Activated naive CD4-positive, alpha-beta T cell treated with anti-CD3 and anti-CD28 coated beads, Interleukin-2, amount 50 U/mL, for 24 hours (primary cell): Measurements from ENCODE around the gene AP3S2.

Source experiments
- H3K27ac Mint-ChIP-seq: one replicate; pipeline ENCODE4 v1.8.0; 2021; ENCODE audit warnings: mild to moderate bottlenecking, mixed read lengths
- H3K27me3 Mint-ChIP-seq: one replicate; pipeline ENCODE4 v1.8.0; 2021; ENCODE audit warnings: mixed read lengths
- H3K36me3 Mint-ChIP-seq: one replicate; pipeline ENCODE4 v1.8.0; 2021; ENCODE audit warnings: mixed read lengths
- H3K4me1 Mint-ChIP-seq: one replicate; pipeline ENCODE4 v1.8.0; 2021; ENCODE audit warnings: mixed read lengths
- H3K4me3 Mint-ChIP-seq: one replicate; pipeline ENCODE4 v1.8.0; 2021; ENCODE audit warnings: mild to moderate bottlenecking, mixed read lengths
- H3K9me3 Mint-ChIP-seq: one replicate; pipeline ENCODE4 v1.8.0; 2021; ENCODE audit warnings: mixed read lengths

Gene AP3S2

GRCh38 chr15:89822951-89823711, 70.7 kb downstream of the AP3S2 start:
- no peak overlapping the region for H3K27ac Mint-ChIP-seq
- peaks cover 10% of the 10 kb centered on the region for H3K27me3 Mint-ChIP-seq
- no peak overlapping the region for H3K4me3 Mint-ChIP-seq
- H3K36me3 Mint-ChIP-seq: no peaks in the 10 kb centered on the region
- no peaks in the 10 kb centered on the region for H3K4me1 Mint-ChIP-seq
- H3K9me3 Mint-ChIP-seq: no peaks in the 10 kb centered on the region

- no peak overlapping the region for H3K4me3 Mint-ChIP-seq
- no peak overlapping the region for H3K27ac Mint-ChIP-seq
- H3K27me3 Mint-ChIP-seq: peaks cover 12% of the 10 kb centered on the region
- H3K36me3 Mint-ChIP-seq: no peaks in the 10 kb centered on the region
- no peaks in the 10 kb centered on the region for H3K9me3 Mint-ChIP-seq
- no peaks in the 10 kb centered on the region for H3K4me1 Mint-ChIP-seq
Observed at GRCh38 chr15:89822611-89822950, 71.2 kb downstream of the AP3S2 start.

- H3K27me3 Mint-ChIP-seq: peaks cover 14% of the 10 kb centered on the region
- no peaks in the 10 kb centered on the region for H3K36me3 Mint-ChIP-seq
- no peak overlapping the region for H3K27ac Mint-ChIP-seq
- no peak overlapping the region for H3K4me3 Mint-ChIP-seq
- no peaks in the 10 kb centered on the region for H3K4me1 Mint-ChIP-seq
- no peaks in the 10 kb centered on the region for H3K9me3 Mint-ChIP-seq
Observed at GRCh38 chr15:89822026-89822425, 71.8 kb downstream of the AP3S2 start.

GRCh38 chr15:89820666-89821611, 72.9 kb downstream of the AP3S2 start:
- H3K9me3 Mint-ChIP-seq: peaks cover 5% of the 10 kb centered on the region
- H3K27ac Mint-ChIP-seq: no peak overlapping the region
- no peaks in the 10 kb centered on the region for H3K4me1 Mint-ChIP-seq
- H3K4me3 Mint-ChIP-seq: no peak overlapping the region
- H3K36me3 Mint-ChIP-seq: peaks cover 5% of the 10 kb centered on the region
- H3K27me3 Mint-ChIP-seq: peaks cover 22% of the 10 kb centered on the region

GRCh38 chr15:89818287-89818686, 75.5 kb downstream of the AP3S2 start:
- Mint-ChIP-seq H3K4me1 (peaks cover 8% of the 10 kb centered on the region), H3K4me3 (no peak overlapping the region), H3K27me3 (peaks cover 33% of the 10 kb centered on the region), H3K36me3 (peaks cover 9% of the 10 kb centered on the region), H3K9me3 (peaks cover 5% of the 10 kb centered on the region), H3K27ac (no peak overlapping the region)

- Mint-ChIP-seq H3K36me3 (peaks cover 9% of the 10 kb centered on the region), H3K4me3 (no peak overlapping the region), H3K27ac (no peak overlapping the region), H3K27me3 (peaks cover 35% of the 10 kb centered on the region), H3K4me1 (peaks cover 8% of the 10 kb centered on the region), H3K9me3 (peaks cover 5% of the 10 kb centered on the region)
Observed at GRCh38 chr15:89817701-89818280, 76.0 kb downstream of the AP3S2 start.

- Mint-ChIP-seq H3K27ac (no peak overlapping the region), H3K36me3 (peaks cover 9% of the 10 kb centered on the region), H3K9me3 (peaks cover 5% of the 10 kb centered on the region), H3K4me3 (peak overlapping the region; percentile 84), H3K27me3 (peaks cover 34% of the 10 kb centered on the region), H3K4me1 (peaks cover 8% of the 10 kb centered on the region)
Observed at GRCh38 chr15:89815769-89816168, 78.0 kb downstream of the AP3S2 start.

GRCh38 chr15:89814112-89814742, 79.6 kb downstream of the AP3S2 start:
- H3K36me3 Mint-ChIP-seq: peaks cover 9% of the 10 kb centered on the region
- peaks cover 34% of the 10 kb centered on the region for H3K27me3 Mint-ChIP-seq
- no peak overlapping the region for H3K27ac Mint-ChIP-seq
- peaks cover 8% of the 10 kb centered on the region for H3K4me1 Mint-ChIP-seq
- H3K9me3 Mint-ChIP-seq: peaks cover 5% of the 10 kb centered on the region
- H3K4me3 Mint-ChIP-seq: peak overlapping the region; percentile 76

GRCh38 chr15:89813381-89814111, 80.2 kb downstream of the AP3S2 start:
- Mint-ChIP-seq H3K4me1 (peaks cover 8% of the 10 kb centered on the region), H3K4me3 (peak overlapping the region; percentile 76), H3K27me3 (peaks cover 34% of the 10 kb centered on the region), H3K36me3 (peaks cover 9% of the 10 kb centered on the region), H3K27ac (no peak overlapping the region), H3K9me3 (peaks cover 5% of the 10 kb centered on the region)

- Mint-ChIP-seq H3K4me1 (peaks cover 8% of the 10 kb centered on the region), H3K4me3 (no peak overlapping the region), H3K36me3 (peaks cover 9% of the 10 kb centered on the region), H3K27ac (no peak overlapping the region), H3K27me3 (peaks cover 29% of the 10 kb centered on the region), H3K9me3 (peaks cover 5% of the 10 kb centered on the region)
Observed at GRCh38 chr15:89812847-89813320, 80.9 kb downstream of the AP3S2 start.

- H3K9me3 Mint-ChIP-seq: peaks cover 5% of the 10 kb centered on the region
Observed at GRCh38 chr15:89812011-89812846, 81.6 kb downstream of the AP3S2 start.

GRCh38 chr15:89810837-89811236, 83.0 kb downstream of the AP3S2 start:
- peaks cover 2% of the 10 kb centered on the region for H3K36me3 Mint-ChIP-seq
- H3K27ac Mint-ChIP-seq: peak overlapping the region; percentile 68
- H3K27me3 Mint-ChIP-seq: peaks cover 18% of the 10 kb centered on the region
- H3K4me3 Mint-ChIP-seq: no peak overlapping the region
- H3K4me1 Mint-ChIP-seq: peaks cover 8% of the 10 kb centered on the region
- no peaks in the 10 kb centered on the region for H3K9me3 Mint-ChIP-seq

More at GRCh38 chr15:89812011-89812846, 81.6 kb downstream of the AP3S2 start:
- Mint-ChIP-seq H3K27ac (no peak overlapping the region), H3K4me3 (no peak overlapping the region), H3K36me3 (peaks cover 9% of the 10 kb centered on the region), H3K4me1 (peaks cover 8% of the 10 kb centered on the region), H3K27me3 (peaks cover 26% of the 10 kb centered on the region)

GRCh38 chr15:89809787-89810148, 84.0 kb downstream of the AP3S2 start:
- H3K4me1 Mint-ChIP-seq: peaks cover 4% of the 10 kb centered on the region
- H3K27ac Mint-ChIP-seq: no peak overlapping the region
- no peak overlapping the region for H3K4me3 Mint-ChIP-seq
- H3K9me3 Mint-ChIP-seq: no peaks in the 10 kb centered on the region
- peaks cover 10% of the 10 kb centered on the region for H3K27me3 Mint-ChIP-seq
- H3K36me3 Mint-ChIP-seq: no peaks in the 10 kb centered on the region
